Osteoblast (primary cell): ENCODE results near the gene PIWIL4. TPM values are rescaled to one million over a fixed set of nuclear protein-coding genes. Genes with fewer than 3 reads are reported as not detected.

Experiments used
- DNase-seq: peaks from one replicate; pipeline ENCODE4 v3.0.0; 2011; ENCODE audit warnings: low spot score, mixed read lengths; ENCODE audit not compliant: insufficient read length; ENCODE audit errors: missing footprints
- H2AFZ ChIP-seq: 2 replicates; pipeline ENCODE4 v1.6.0; 2011; ENCODE audit warnings: mild to moderate bottlenecking, low read length
- H3K27ac ChIP-seq: 2 replicates; pipeline ENCODE4 v1.5.1; 2011; ENCODE audit warnings: mild to moderate bottlenecking, low read depth, low read length, moderate library complexity
- H3K27me3 ChIP-seq: 2 replicates; pipeline ENCODE4 v1.6.0; 2012; ENCODE audit warnings: mild to moderate bottlenecking, control low read depth, inconsistent platforms, low read length, moderate library complexity; ENCODE audit not compliant: insufficient read depth
- H3K36me3 ChIP-seq: 2 replicates; pipeline ENCODE4 v1.5.1; 2011; ENCODE audit warnings: mild to moderate bottlenecking, low read length, control low read depth, moderate library complexity; ENCODE audit not compliant: insufficient read depth
- H3K4me1 ChIP-seq: 2 replicates; pipeline ENCODE4 v1.5.1; 2011; ENCODE audit warnings: mild to moderate bottlenecking, low read length, control low read depth, moderate library complexity; ENCODE audit not compliant: insufficient read depth
- H3K4me2 ChIP-seq: 2 replicates; pipeline ENCODE4 v1.6.0; 2011; ENCODE audit warnings: mild to moderate bottlenecking, low read length; ENCODE audit not compliant: insufficient read depth
- H3K4me3 ChIP-seq: fragments of 200-600 bp; sonication (generic); 3 replicates; pipeline ENCODE4 v1.5.1; 2012; ENCODE audit warnings: mild to moderate bottlenecking, low read length, inconsistent platforms; ENCODE audit not compliant: insufficient read depth
- H3K79me2 ChIP-seq: 2 replicates; pipeline ENCODE4 v1.6.0; 2012; ENCODE audit warnings: mild to moderate bottlenecking, low read length, control low read depth, inconsistent platforms; ENCODE audit not compliant: insufficient read depth
- H3K9me3 ChIP-seq: 2 replicates; pipeline ENCODE4 v1.5.1; 2011; ENCODE audit warnings: low read depth, low read length, control low read depth
- H4K20me1 ChIP-seq: 2 replicates; pipeline ENCODE4 v1.6.0; 2012; ENCODE audit warnings: mild to moderate bottlenecking, low read length, control low read depth; ENCODE audit not compliant: insufficient read depth
- total RNA-seq: library from RNA; depleted of rRNA; stranded (reverse); fragments of >200 nt; gene quantifications from 2 replicates; pipeline ENCODE4 v1.2.3, GENCODE V29; 2012
- TF ChIP-seq, protein P1 (sequence below): IDR thresholded peaks from 2 replicates; pipeline ENCODE4 v1.5.1; 2011; ENCODE audit warnings: mild to moderate bottlenecking, low read depth, low read length, moderate library complexity; ENCODE audit errors: extremely low read depth

The PIWIL4 gene
- total RNA-seq, 1 donor, result 1.8 TPM

GRCh38 chr11:94557421-94557820, 9.7 kb upstream of the PIWIL4 start:
- H3K79me2 ChIP-seq, result peaks cover 6% of the 10 kb centered on the region
- H3K36me3 ChIP-seq, result no peaks in the 10 kb centered on the region
- no peak overlapping the region for H3K4me3 ChIP-seq
- H3K27me3 ChIP-seq, result no peaks in the 10 kb centered on the region
- no peaks in the 10 kb centered on the region for H4K20me1 ChIP-seq
- H3K27ac ChIP-seq, result peak overlapping the region; percentile 80
- no peaks in the 10 kb centered on the region for H3K9me3 ChIP-seq
- DNase-seq, result no peak
- no peak overlapping the region for H2AFZ ChIP-seq
- TF ChIP-seq, protein P1, sequence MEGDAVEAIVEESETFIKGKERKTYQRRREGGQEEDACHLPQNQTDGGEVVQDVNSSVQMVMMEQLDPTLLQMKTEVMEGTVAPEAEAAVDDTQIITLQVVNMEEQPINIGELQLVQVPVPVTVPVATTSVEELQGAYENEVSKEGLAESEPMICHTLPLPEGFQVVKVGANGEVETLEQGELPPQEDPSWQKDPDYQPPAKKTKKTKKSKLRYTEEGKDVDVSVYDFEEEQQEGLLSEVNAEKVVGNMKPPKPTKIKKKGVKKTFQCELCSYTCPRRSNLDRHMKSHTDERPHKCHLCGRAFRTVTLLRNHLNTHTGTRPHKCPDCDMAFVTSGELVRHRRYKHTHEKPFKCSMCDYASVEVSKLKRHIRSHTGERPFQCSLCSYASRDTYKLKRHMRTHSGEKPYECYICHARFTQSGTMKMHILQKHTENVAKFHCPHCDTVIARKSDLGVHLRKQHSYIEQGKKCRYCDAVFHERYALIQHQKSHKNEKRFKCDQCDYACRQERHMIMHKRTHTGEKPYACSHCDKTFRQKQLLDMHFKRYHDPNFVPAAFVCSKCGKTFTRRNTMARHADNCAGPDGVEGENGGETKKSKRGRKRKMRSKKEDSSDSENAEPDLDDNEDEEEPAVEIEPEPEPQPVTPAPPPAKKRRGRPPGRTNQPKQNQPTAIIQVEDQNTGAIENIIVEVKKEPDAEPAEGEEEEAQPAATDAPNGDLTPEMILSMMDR, result no peak
- H3K4me2 ChIP-seq, result peak overlapping the region; percentile 60
- peaks cover 21% of the 10 kb centered on the region for H3K4me1 ChIP-seq

GRCh38 chr11:94557992-94558391, 9.2 kb upstream of the PIWIL4 start:
- Histone ChIP-seq H3K27ac (peak overlapping the region; percentile 80), H2AFZ (no peak overlapping the region), H3K4me3 (no peak overlapping the region), H3K36me3 (no peaks in the 10 kb centered on the region), H3K9me3 (no peaks in the 10 kb centered on the region), H3K4me1 (peaks cover 23% of the 10 kb centered on the region), H3K4me2 (peak overlapping the region; percentile 60), H3K27me3 (no peaks in the 10 kb centered on the region), H4K20me1 (no peaks in the 10 kb centered on the region), H3K79me2 (peaks cover 6% of the 10 kb centered on the region)
- TF ChIP-seq, protein P1, result no peak
- no peak for DNase-seq

GRCh38 chr11:94558468-94558867, 8.7 kb upstream of the PIWIL4 start:
- Histone ChIP-seq H3K36me3 (no peaks in the 10 kb centered on the region), H3K27ac (peak overlapping the region; percentile 80), H3K4me3 (no peak overlapping the region), H3K79me2 (peaks cover 6% of the 10 kb centered on the region), H3K4me1 (peaks cover 28% of the 10 kb centered on the region), H2AFZ (no peak overlapping the region), H4K20me1 (no peaks in the 10 kb centered on the region), H3K27me3 (no peaks in the 10 kb centered on the region), H3K9me3 (no peaks in the 10 kb centered on the region), H3K4me2 (no peak overlapping the region)
- TF ChIP-seq, protein P1, result no peak
- DNase-seq, result no peak

GRCh38 chr11:94558932-94559331, 8.2 kb upstream of the PIWIL4 start:
- peaks cover 32% of the 10 kb centered on the region for H3K4me1 ChIP-seq
- no peaks in the 10 kb centered on the region for H3K27me3 ChIP-seq
- DNase-seq, result no peak
- TF ChIP-seq, protein P1, result no peak
- H2AFZ ChIP-seq, result no peak overlapping the region
- H3K9me3 ChIP-seq, result no peaks in the 10 kb centered on the region
- H4K20me1 ChIP-seq, result peaks cover under 1% of the 10 kb centered on the region
- H3K4me3 ChIP-seq, result no peak overlapping the region
- H3K27ac ChIP-seq, result peak overlapping the region; percentile 80
- no peak overlapping the region for H3K4me2 ChIP-seq
- H3K36me3 ChIP-seq, result no peaks in the 10 kb centered on the region
- peaks cover 5% of the 10 kb centered on the region for H3K79me2 ChIP-seq
